Upper lobe of right lung (tissue), 1 donor: ENCODE data around the gene THAP5. TPM values are rescaled to one million over a fixed set of nuclear protein-coding genes. Genes with fewer than 3 reads are reported as not detected.
"Not testable (repeated sequence)": the region's sequence is repeated elsewhere in the genome, so short reads cannot be mapped to it uniquely, and the experiment has no call there.

Experiments used
- ATAC-seq: fragments of 200-7000 bp; cut with Tn5 transposase; one replicate; pipeline ENCODE4 v1.9.1; 2020; ENCODE audit warnings: mild to moderate bottlenecking, moderate library complexity
- DNase-seq: peaks from one replicate; pipeline ENCODE4 v3.0.0-alpha.2; 2020
- H3K27ac ChIP-seq: fragments of 200-600 bp; one replicate; pipeline ENCODE4 v1.8.0; 2022
- H3K27me3 ChIP-seq: fragments of 200-600 bp; one replicate; pipeline ENCODE4 v1.8.0; 2022; ENCODE audit warnings: mild to moderate bottlenecking
- H3K36me3 ChIP-seq: fragments of 200-600 bp; one replicate; pipeline ENCODE4 v1.8.0; 2022
- H3K4me1 ChIP-seq: fragments of 200-600 bp; one replicate; pipeline ENCODE4 v1.8.0; 2022
- H3K4me3 ChIP-seq: fragments of 200-600 bp; one replicate; pipeline ENCODE4 v1.8.0; 2022; ENCODE audit warnings: mild to moderate bottlenecking
- H3K9me3 ChIP-seq: fragments of 200-600 bp; one replicate; pipeline ENCODE4 v1.8.0; 2022
- CTCF ChIP-seq: fragments of 200-600 bp; IDR thresholded peaks from one replicate; pipeline ENCODE4 v1.8.0; 2022; ENCODE audit warnings: antibody characterized with exemption
- intact Hi-C: fragments of 100-400 bp; cut with DNase I; formaldehyde crosslinking; loops from one replicate; pipeline ENCODE4 v1.11.0; 2022
- total RNA-seq: library from RNA; stranded (reverse); fragmentation: NEBNext Ultra II Directional; extraction: Animal tissue kit (Norgen Biotek cat#: 25700); gene quantifications from one replicate; pipeline ENCODE4 v1.2.1, GENCODE V29; 2021
- donor health status: DM: no; HTN: yes; CAD: no; lungs with severe emphysema.

The THAP5 gene
- total RNA-seq, 1 donor from 2014 or later = 26.3 TPM

- Histone ChIP-seq H3K27me3 (no peaks in the 10 kb centered on the region), H3K4me1 (no peaks in the 10 kb centered on the region), H3K9me3 (no peaks in the 10 kb centered on the region), H3K27ac (no peak overlapping the region), H3K4me3 (no peak overlapping the region), H3K36me3 (peaks cover 7% of the 10 kb centered on the region)
- TF ChIP-seq CTCF = no peak
- ATAC-seq = no peak
- intact Hi-C loops = no loop called here
- DNase-seq = no peak
Observed at GRCh38 chr7:108559253-108559652, 10.3 kb downstream of the THAP5 start.

- no peak overlapping the region for H3K27ac ChIP-seq
- intact Hi-C loops = no loop called here
- no peaks in the 10 kb centered on the region for H3K36me3 ChIP-seq
- DNase-seq = no peak
- ATAC-seq = no peak
- no peaks in the 10 kb centered on the region for H3K4me1 ChIP-seq
- no peak overlapping the region for H3K4me3 ChIP-seq
- H3K27me3 ChIP-seq = no peaks in the 10 kb centered on the region
- H3K9me3 ChIP-seq = no peaks in the 10 kb centered on the region
- no peak for TF ChIP-seq CTCF
Observed at GRCh38 chr7:108557617-108558016, 11.9 kb downstream of the THAP5 start.

GRCh38 chr7:108557191-108557590 lies 12.3 kb downstream of the THAP5 start:
- no peak overlapping the region for H3K4me3 ChIP-seq
- no peak for ATAC-seq
- no peak for DNase-seq
- H3K27ac ChIP-seq = no peak overlapping the region
- no peak for TF ChIP-seq CTCF
- H3K4me1 ChIP-seq = no peaks in the 10 kb centered on the region
- H3K36me3 ChIP-seq = no peaks in the 10 kb centered on the region
- H3K9me3 ChIP-seq = no peaks in the 10 kb centered on the region
- H3K27me3 ChIP-seq = no peaks in the 10 kb centered on the region
- intact Hi-C loops = no loop called here

GRCh38 chr7:108556665-108557064 lies 12.8 kb downstream of the THAP5 start:
- H3K27ac ChIP-seq, H3K9me3 ChIP-seq, ATAC-seq, intact Hi-C loops, H3K27me3 ChIP-seq, H3K4me3 ChIP-seq, DNase-seq, H3K36me3 ChIP-seq, H3K4me1 ChIP-seq: not testable (repeated sequence)

GRCh38 chr7:108548141-108548896 lies 21.2 kb downstream of the THAP5 start:
- H3K27me3 ChIP-seq, H3K4me3 ChIP-seq, DNase-seq, intact Hi-C loops, H3K27ac ChIP-seq, H3K4me1 ChIP-seq, ATAC-seq, H3K36me3 ChIP-seq, H3K9me3 ChIP-seq: not testable (repeated sequence)

- no peak for TF ChIP-seq CTCF
- no peaks in the 10 kb centered on the region for H3K27me3 ChIP-seq
- H3K27ac ChIP-seq = no peak overlapping the region
- no peaks in the 10 kb centered on the region for H3K36me3 ChIP-seq
- intact Hi-C loops = no loop called here
- no peaks in the 10 kb centered on the region for H3K4me1 ChIP-seq
- H3K4me3 ChIP-seq = no peak overlapping the region
- no peak for DNase-seq
- no peak for ATAC-seq
- no peaks in the 10 kb centered on the region for H3K9me3 ChIP-seq
Observed at GRCh38 chr7:108541478-108541877, 28.0 kb downstream of the THAP5 start.

- ATAC-seq, H3K9me3 ChIP-seq, H3K36me3 ChIP-seq, H3K4me3 ChIP-seq, H3K27me3 ChIP-seq, H3K27ac ChIP-seq, intact Hi-C loops, DNase-seq, H3K4me1 ChIP-seq: not testable (repeated sequence)
Observed at GRCh38 chr7:108538685-108539084, 30.8 kb downstream of the THAP5 start.

- ATAC-seq, H3K36me3 ChIP-seq, H3K27ac ChIP-seq, H3K4me3 ChIP-seq, DNase-seq, H3K4me1 ChIP-seq, H3K9me3 ChIP-seq, intact Hi-C loops, H3K27me3 ChIP-seq: not testable (repeated sequence)
Observed at GRCh38 chr7:108538236-108538635, 31.3 kb downstream of the THAP5 start.
